Myocyte (in vitro differentiated cells): ENCODE measurements around the gene CFAP54. TPM values are rescaled to one million over a fixed set of nuclear protein-coding genes. Genes with fewer than 3 reads are reported as not detected.

Experiments
- total RNA-seq: library from RNA; depleted of rRNA; stranded (reverse); fragments of >200 nt; gene quantifications from 2 replicates; pipeline ENCODE4 v1.2.3, GENCODE V29; 2014

CFAP54 gene
- total RNA-seq, 1 donor from 2014 or later: 0.67 TPM

Other genes starting within 250 kb of the CFAP54 start
- 69.0 and 73.5 TPM in 2 replicates for gene CDK17, start 89.1 kb upstream of the CFAP54 start, total RNA-seq